HG03521 (cell line): ENCODE data around the gene SHBG.
"Not testable (repeated sequence)": the region's sequence is repeated elsewhere in the genome, so short reads cannot be mapped to it uniquely, and the experiment has no call there.

Source experiments
- ATAC-seq: cut with Tn5 transposase; IDR thresholded peaks from one replicate; pipeline ENCODE4 v1.9.1; 2021; ENCODE audit warnings: mild to moderate bottlenecking, moderate library complexity; ENCODE audit not compliant: unreplicated experiment

Gene SHBG

GRCh38 chr17:7629939-7630571 is at the start of gene SHBG:
Gene SHBG, plus strand, starts transcription at chr17:7630135. Its CDS starts 38 bp downstream, at chr17:7630173.
- no peak for ATAC-seq

GRCh38 chr17:7580604-7581575 is 49.0 kb upstream of the SHBG start:
- ATAC-seq, result no peak

- ATAC-seq, result no peak
Observed at GRCh38 chr17:7582396-7583252, 47.3 kb upstream of the SHBG start.

GRCh38 chr17:7583253-7584109 is 46.5 kb upstream of the SHBG start, which contains the start of gene MPDU1:
Gene MPDU1, plus strand, starts transcription at chr17:7583852. Its CDS starts 11 bp downstream, at chr17:7583863.
- ATAC-seq, result peak; percentile 71

GRCh38 chr17:7586673-7587419 is 43.1 kb upstream of the SHBG start:
- no peak for ATAC-seq

GRCh38 chr17:7587420-7588151 is 42.3 kb upstream of the SHBG start:
- ATAC-seq, result no peak

- no peak for ATAC-seq
Observed at GRCh38 chr17:7588553-7589203, 41.3 kb upstream of the SHBG start.

GRCh38 chr17:7589204-7589868 is 40.6 kb upstream of the SHBG start:
- ATAC-seq, result no peak

- ATAC-seq, result no peak
Observed at GRCh38 chr17:7589891-7590691, 39.8 kb upstream of the SHBG start, which contains the start of gene SOX15. Gene SOX15, minus strand, starts transcription at chr17:7590094. Its CDS starts 418 bp downstream, at chr17:7589676.

GRCh38 chr17:7590743-7591142 is 39.2 kb upstream of the SHBG start:
- no peak for ATAC-seq

GRCh38 chr17:7591596-7591995 is 38.3 kb upstream of the SHBG start:
- ATAC-seq, result no peak

GRCh38 chr17:7592422-7593021 is 37.4 kb upstream of the SHBG start:
- ATAC-seq, result no peak

GRCh38 chr17:7593296-7593695 is 36.6 kb upstream of the SHBG start:
- no peak for ATAC-seq

GRCh38 chr17:7597561-7597960 is 32.4 kb upstream of the SHBG start:
- ATAC-seq, result not testable (repeated sequence)

GRCh38 chr17:7606280-7606679 is 23.7 kb upstream of the SHBG start:
- no peak for ATAC-seq

- no peak for ATAC-seq
Observed at GRCh38 chr17:7610641-7611040, 19.3 kb upstream of the SHBG start.
